ENCODE results near the gene IFNAR1.

DNA sequence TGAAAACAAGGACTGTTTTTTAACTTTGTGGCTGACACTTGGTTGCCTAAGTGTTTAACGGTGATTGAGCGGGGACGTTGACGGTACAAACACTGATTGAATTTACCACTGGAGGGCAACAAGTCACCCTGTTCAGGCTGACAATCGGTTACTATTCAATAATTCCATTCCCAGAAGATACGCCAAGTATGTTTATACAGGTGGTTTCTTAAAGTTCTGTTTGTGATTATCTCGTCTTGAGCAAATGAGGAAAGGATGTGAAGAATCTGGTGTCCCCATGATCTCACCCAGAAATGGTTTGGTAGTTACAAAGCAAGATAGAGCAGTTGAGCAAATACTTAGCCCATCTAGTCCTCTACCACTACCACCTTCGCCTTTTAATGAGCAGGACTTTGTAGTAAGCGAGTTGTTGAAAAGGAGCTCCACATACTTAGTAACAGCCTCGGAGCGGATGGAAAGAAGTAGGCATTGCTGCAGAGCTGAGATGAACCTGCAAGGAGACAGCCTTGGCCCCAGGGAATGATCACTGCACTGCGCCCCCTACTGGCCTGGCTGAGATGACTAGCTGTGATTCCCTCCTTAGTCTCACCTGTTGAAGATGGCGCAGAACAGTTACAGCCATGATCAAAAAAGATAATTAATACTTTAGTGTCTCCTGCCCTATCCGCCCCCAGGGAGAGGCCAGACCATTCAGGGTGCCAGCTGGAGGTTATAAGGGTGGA is 36.3 kb downstream of the IFNAR1 start:
- TF ChIP-seq, protein P1, sequence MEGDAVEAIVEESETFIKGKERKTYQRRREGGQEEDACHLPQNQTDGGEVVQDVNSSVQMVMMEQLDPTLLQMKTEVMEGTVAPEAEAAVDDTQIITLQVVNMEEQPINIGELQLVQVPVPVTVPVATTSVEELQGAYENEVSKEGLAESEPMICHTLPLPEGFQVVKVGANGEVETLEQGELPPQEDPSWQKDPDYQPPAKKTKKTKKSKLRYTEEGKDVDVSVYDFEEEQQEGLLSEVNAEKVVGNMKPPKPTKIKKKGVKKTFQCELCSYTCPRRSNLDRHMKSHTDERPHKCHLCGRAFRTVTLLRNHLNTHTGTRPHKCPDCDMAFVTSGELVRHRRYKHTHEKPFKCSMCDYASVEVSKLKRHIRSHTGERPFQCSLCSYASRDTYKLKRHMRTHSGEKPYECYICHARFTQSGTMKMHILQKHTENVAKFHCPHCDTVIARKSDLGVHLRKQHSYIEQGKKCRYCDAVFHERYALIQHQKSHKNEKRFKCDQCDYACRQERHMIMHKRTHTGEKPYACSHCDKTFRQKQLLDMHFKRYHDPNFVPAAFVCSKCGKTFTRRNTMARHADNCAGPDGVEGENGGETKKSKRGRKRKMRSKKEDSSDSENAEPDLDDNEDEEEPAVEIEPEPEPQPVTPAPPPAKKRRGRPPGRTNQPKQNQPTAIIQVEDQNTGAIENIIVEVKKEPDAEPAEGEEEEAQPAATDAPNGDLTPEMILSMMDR (conservative IDR thresholded peaks at IDR 0.05; ENCODE audit: low read depth, low read length): peak; percentile 64
- TF ChIP-seq, protein P2, sequence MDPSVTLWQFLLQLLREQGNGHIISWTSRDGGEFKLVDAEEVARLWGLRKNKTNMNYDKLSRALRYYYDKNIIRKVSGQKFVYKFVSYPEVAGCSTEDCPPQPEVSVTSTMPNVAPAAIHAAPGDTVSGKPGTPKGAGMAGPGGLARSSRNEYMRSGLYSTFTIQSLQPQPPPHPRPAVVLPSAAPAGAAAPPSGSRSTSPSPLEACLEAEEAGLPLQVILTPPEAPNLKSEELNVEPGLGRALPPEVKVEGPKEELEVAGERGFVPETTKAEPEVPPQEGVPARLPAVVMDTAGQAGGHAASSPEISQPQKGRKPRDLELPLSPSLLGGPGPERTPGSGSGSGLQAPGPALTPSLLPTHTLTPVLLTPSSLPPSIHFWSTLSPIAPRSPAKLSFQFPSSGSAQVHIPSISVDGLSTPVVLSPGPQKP (IDR thresholded peaks at IDR 0.05; ENCODE audit: borderline replicate concordance, low read depth, low read length): no peak
- no peak for TF ChIP-seq POLR2A (IDR thresholded peaks at IDR 0.05; ENCODE audit: low read depth, low read length)
- no peak for TF ChIP-seq BHLHE40 (IDR thresholded peaks at IDR 0.05; ENCODE audit: low read depth, low read length)
- TF ChIP-seq RAD21 (IDR thresholded peaks at IDR 0.05; ENCODE audit: low read length): peak; percentile 49
- no peak for TF ChIP-seq CEBPB (IDR thresholded peaks at IDR 0.05; ENCODE audit: low read depth, low read length)
- TF ChIP-seq MXI1 (IDR thresholded peaks at IDR 0.05; ENCODE audit: borderline replicate concordance, low read depth, low read length): no peak
- TF ChIP-seq CHD1 (IDR thresholded peaks at IDR 0.05; ENCODE audit: low read depth, low read length): no peak
- TF ChIP-seq SMC3 (IDR thresholded peaks at IDR 0.05; ENCODE audit: low read depth, low read length): peak; percentile 49

Data from IMR-90 (cell line).